HG02610 (cell line): ENCODE measurements around the gene RYR1.
"Not testable (repeated sequence)": the region's sequence is repeated elsewhere in the genome, so short reads cannot be mapped to it uniquely, and the experiment has no call there.

ENCODE experiments used
- ATAC-seq: cut with Tn5 transposase; IDR thresholded peaks from one replicate; pipeline ENCODE4 v1.9.1; 2021; ENCODE audit warnings: mild to moderate bottlenecking, moderate library complexity; ENCODE audit not compliant: unreplicated experiment

The RYR1 gene

GRCh38 chr19:38602856-38603255, 169.4 kb downstream of the RYR1 start:
- not testable (repeated sequence) for ATAC-seq

GRCh38 chr19:38606131-38606530, 172.6 kb downstream of the RYR1 start:
- ATAC-seq, result no peak

- ATAC-seq, result no peak
These were observed 180.8 kb downstream of the RYR1 start for GRCh38 chr19:38614289-38614688.

DNA sequence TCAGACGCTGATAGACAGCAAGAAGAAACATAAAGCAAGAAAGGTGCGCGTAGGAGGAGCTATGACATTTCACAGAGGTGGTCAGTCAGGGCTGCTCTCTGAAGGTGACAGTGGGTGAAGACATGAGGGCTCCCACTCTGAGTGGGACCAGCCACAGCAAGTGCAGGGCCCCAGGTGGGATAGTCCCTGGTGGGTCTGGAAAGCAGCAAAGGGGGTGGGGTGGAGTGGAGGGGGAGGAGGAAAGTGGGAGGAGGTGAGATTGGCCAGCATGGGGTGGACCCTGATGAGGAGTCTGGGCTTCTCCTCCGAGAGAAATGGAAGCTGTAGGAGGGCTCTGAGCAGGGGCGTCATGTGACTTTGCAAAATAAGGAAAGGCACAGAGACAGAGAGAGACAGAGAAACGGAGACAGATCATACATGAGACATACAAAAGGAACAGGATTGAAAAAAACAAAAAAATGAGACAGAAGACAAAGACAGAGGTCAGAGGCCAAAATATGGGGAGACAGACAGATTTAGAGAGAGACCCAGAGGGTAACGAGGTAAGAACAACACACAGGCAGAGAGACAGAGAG, 181.6 kb downstream of the RYR1 start:
- no peak for ATAC-seq

GRCh38 chr19:38616265-38616664, 182.8 kb downstream of the RYR1 start:
- no peak for ATAC-seq

DNA sequence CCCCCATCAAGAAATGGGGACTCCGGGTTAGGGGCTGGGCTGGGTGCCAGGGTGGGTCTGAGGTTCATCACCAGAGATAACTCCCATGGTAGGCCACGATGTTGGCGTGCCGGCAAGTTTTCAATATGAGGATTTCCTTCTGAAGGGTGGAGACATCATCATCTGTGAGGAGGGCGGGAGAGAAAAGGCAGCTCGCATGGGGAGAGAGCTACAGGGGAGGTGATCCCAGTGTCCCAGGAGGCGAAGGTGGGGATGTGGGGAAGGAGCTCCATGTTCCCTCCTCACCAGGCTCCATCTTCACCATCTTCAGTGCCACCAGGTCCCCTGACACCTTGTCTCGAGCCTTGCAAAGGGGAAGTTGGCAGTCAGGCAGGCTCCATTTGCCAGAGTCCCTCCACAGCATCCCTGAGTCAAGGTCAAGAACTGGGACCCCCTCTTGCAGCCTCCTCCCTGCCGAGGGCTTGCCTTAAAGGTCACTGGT, 183.8 kb downstream of the RYR1 start:
- ATAC-seq, result no peak

DNA sequence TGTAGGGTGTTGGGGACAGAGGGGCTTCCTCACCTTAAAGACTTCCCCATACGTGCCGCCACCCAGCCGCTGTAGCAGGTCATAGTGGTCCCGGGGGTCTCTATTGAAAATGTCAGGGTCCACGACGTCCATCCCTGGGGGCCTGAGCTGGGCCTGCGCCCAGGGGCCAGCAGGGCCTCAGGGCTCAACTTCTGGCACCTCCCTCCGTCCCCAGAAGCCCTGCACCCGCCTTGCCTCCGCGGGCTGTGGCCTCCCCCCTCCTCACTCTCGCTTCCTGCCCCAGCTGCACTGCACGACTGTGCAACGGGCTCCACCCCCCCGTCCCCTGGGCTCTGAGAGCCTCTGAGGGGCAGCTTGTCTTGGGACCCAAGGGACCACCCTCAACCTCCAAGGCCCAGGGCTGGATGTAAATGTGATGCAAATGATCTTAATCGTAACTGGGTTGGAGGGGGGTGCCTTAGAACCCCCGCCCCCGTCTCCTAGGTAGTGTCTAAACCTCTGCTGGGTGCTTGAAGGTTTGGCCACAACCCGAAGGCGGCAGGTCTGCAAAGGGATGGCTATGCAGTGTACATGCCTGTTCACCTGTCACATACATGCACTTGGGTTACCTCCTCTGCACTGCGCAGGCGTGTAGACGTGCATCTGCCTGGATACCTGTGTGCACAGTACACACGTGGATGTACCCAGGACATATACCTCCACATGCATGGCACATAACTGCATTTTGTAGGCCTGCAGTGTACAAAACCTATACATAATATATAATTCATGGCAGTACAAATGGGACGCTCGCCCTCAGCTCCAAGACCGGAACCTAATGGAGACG, 184.5 kb downstream of the RYR1 start, which contains the start of gene MAP4K1:
Gene MAP4K1 (minus strand): TSS at position 190 of the 826 bp plus-strand sequence. CDS start 58 bp downstream, at position 132.
- ATAC-seq, result peak; percentile 64

DNA sequence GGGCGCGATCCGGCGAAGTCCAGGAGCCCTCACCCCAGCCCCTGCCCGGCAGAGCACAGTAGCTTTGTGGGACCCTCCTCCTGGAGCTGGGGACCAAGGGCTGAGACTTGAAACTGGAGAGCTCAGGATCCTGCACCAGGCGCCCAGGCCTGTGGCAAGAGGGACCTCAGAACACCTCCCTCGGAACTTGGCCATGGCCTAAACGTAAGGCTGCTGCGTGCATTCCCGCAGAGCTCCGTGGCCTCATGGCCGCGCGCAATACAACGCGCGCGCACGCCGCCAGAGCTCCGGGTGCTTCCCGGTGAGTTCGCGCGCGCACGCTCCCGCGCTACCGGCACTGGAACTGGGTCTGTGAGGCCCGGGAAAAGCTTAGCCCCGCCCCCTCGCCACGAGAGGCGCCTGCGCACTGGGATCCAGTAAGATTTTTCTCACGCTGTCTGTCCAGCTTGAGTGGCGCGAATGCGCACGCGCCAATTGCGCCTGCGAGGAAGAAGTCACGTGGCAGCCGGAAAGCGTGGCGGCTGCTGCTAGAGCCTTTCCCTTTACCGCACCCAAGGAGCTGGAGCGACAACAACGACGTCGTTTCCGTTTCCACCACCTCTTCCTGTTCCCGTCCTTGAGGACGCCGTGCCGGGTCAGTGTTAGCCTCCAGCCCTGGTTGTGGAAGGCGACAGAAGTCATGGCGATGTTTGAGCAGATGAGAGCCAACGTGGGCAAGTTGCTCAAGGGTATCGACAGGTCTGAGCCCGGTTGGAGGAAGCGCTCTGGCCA, 185.3 kb downstream of the RYR1 start, which contains the start of gene EIF3K:
Gene EIF3K (plus strand): TSS at position 599 of the 771 bp plus-strand sequence. CDS start 81 bp downstream, at position 680.
- peak; percentile 59 for ATAC-seq

DNA sequence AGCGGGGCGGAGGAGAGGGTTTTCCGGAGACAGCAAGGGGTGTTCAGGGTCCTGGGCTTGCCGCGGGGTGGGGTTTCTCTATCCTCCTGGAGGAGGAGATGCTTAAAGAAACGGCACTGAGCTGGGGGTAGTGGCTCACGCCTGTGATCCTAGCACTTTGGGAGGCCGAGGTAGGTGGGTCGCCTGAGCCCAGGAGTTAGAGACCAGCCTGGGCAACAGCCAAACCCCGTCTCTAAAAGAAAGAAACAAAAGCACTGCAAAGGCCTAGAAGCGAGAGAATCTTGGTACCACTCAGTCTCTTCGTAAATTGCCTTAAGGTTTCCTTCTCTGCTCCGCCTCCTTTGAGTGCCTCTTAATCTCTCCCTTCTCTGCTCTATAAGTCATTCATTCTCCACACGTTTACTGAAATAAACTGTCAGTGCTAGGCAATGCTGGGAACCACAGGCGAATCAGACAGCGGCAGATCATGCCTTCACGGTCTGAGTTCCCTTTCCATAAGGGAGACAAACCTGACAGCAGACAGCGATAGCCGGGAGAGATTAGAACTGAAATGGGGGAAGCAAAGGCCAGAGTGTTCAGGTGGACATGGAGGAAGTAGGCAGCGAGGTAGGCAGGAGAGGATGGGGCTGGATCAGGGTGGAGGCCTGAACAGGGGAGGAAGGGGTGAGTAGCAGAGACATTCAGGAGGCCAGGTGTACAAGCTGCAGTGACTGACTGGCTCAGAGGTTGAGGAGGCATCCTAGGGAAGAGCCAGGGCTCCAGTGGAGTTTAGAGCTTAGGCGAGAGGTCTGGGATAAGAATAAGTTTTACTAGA, 186.1 kb downstream of the RYR1 start:
- no peak for ATAC-seq

DNA sequence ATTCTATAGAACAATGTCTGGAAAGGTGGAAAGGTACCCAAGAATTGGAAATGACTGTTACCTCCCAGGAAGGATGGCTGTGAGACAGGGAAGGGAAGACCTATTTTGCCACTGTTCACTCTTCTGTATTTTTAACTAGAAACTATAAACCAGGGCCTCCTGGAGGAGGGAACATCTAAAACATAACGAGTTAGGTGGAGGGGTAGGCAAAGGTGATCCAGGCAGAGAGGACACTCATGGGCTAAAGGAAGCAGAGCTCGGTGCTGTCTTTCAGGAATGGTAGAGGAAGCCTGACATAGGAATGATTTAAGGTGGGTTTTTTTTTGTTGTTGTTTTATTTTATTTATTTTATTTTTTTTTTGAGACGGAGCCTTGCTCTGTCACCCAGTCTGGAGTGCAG, 191.3 kb downstream of the RYR1 start:
- ATAC-seq, result no peak

DNA sequence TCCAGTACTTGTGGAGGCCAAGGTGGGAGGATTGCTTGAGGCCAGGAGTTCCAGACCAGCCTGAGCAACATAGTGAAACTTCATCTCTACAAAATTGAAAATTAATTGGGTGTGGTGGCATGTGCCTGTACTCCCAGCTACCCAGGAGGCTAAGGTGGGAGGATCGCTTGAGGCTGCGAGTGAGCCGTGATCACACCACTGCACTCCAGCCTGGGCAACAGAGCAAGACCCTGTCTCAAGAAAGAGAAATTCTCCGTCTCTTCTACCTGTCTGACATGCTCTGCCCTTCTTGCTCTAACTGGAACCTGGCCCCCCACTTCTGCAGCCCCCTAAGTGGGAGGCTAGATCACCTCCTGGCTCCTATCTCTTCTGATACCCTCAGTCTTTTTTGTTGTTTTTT, 192.9 kb downstream of the RYR1 start:
- ATAC-seq, result no peak

DNA sequence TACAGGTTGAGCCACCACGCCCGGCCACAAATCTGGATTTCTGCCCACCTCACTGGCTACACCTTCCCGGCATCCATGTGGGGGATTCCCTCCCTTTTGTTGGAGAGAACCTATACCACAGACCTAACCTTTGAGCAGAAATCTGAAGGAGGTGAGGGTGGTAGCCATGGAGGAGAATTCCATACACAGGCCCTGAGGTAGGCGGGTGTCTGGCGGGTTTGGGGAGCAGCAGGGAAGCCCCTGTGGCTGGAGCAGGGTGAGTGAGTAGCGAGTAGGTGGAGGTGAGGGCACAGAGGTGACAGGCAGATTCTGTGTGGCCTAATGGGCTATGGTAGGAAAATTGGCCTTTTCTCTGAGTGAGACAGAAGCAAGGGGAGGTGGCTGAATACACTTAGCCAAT, 196.1 kb downstream of the RYR1 start:
- ATAC-seq, result no peak

GRCh38 chr19:38631301-38631700, 197.8 kb downstream of the RYR1 start:
- not testable (repeated sequence) for ATAC-seq

DNA sequence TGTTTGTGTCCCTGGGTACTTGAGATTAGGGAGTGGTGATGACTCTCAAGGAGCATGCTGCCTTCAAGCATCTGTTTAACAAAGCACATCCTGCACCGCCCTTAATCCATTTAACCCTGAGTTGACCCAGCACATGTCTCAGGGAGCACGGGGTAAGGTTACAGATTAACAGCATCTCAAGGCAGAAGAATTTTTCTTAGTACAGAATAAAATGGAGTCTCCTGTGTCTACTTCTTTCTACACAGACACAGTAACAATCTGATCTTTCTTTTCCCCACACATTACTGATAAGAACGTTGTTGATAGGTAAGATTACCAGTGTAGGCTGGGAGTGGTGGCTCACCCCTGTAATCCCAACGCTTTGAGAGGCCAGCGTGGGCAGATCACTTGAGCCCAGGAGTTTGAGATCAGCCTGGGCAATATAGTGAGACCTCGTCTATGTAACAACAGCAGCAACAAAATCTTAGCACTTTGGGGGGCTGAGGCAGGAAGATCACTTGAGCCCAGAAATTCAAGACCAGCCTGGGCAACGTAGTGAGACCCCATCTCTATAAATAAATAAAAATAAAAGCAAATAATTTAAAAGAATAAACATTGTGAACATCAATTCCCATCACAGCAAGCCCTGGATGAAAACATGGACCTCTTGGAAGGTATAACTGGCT, 198.5 kb downstream of the RYR1 start:
- ATAC-seq, result not testable (repeated sequence)

GRCh38 chr19:38632476-38633213, 199.2 kb downstream of the RYR1 start:
- no peak for ATAC-seq

DNA sequence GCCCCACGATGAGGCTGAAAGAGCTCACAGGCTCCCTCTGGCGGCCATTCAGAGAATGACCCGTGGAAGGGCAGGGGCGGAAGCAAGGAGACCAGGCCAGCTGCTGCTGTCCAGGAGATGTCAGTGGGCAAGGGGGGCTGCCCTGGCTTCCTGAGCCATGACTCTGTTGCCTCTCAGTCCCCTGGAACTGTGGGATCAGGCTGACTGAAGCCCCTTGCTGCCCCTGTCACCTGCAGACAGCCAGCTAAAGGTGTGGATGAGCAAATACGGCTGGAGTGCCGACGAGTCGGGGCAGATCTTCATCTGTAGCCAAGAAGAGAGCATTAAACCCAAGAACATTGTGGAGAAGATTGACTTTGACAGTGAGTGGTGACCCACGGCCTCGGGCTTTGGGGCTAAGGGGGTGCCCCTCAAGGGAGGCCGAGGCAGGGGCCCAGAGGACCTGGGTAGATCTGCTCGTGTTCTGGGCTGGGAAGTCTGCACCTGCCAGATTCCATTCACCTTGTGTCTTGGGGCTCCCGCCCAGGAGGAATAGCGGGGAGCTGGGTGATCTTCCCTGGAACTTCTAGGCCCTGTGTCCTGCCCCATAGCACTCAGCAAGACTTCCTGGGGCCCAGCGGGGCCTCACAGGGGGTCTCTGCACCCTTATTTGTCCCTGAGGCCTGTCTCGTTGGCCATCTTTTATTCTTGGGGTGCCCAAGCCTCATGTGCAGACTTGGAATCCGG, 201.4 kb downstream of the RYR1 start:
- no peak for ATAC-seq

DNA sequence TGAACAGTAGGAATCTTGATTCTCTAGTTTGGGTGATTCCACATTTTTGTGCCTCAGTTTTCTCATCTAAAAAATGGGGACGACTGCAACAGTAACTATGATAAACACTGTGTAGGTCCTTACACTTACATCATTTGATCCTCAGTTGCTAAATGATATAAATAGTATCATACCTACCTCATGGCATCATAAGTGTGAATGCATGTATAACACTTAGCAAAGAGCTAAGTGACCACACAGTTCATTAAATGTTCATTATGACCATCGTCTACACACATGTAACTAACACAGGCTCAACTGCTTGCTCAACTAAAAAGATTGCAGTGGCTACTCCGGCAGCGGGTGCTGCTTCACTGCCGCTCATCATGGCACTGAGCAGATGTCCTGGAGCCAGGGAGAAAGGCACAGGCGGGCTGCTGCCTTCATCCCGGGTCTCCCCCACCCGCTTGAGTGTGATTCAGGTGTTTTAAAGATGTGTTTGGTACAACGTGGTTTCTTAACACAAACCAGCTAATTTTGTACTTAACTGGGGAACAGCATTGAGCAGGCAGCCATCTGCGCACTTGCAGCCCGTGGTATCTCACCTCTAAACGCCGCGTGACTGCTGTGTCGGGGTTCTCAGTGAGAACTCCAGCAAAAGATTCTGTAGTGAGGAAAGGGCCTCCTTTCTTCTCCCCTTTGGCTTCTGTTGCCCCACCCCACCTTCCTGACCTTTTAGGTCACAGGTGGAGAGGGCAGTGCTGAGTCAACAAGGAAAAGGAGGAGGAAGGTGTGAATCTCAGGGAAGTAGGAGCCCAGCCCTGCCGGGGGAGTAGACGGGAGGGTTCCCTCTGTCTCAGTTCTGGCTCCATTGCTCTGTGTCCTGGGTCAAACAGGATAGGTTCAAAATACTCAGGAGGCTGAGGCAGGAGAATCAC, 202.2 kb downstream of the RYR1 start:
- ATAC-seq, result no peak
